Stimulated activated CD8-positive, alpha-beta memory T cell treated with anti-CD3 and anti-CD28 coated beads, Interleukin-15, amount 100 ng/mL, for 4 hours (primary cell): ENCODE results near the gene NFYC.
"Not testable (repeated sequence)": the region's sequence is repeated elsewhere in the genome, so short reads cannot be mapped to it uniquely, and the experiment has no call there.

Experiments used
- DNase-seq, 2 donors: peaks; one replicate each; pipeline ENCODE4 v3.0.0-alpha.2; 2020; ENCODE audit warnings: low read depth in 2 of 2

Gene NFYC

DNA sequence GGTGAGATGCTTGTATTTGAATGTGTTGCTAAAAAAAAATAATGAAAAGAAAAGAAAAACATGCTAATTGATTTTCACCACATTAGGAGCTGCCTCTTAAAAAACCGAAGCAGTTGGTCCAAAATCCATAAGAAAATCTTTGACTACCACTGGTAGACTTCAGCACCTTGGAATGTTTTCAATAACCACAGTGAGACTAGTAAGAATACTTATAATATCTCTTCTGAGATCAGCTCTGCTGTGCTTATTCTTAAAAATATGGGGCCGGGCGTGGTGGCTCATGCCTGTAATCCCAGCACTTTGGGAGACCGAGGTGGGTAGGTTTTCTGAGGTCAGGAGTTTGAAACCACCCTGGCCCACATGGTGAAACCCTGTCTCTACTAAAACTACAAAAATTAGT, 15.1 kb downstream of the NFYC start:
- DNase-seq, result no peak

DNA sequence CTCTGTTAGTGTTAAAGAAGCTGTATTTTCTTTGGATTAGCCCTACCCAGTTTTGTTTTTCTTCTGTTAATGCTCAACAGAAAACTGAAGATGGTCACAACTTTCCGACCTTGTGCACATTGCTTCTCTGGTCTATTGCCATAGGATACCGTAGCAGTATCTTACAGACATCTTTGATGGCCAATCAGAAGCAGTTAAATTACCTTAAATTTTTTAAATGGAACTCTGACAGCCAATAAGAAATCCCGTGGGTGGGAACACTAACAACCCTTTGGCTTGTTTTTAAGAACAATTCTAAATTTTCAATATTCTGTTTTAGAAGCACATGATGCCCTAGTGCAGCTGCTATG, 17.2 kb downstream of the NFYC start:
- DNase-seq, result no peak

- peak; percentile 24 to 59 for DNase-seq
Observed at GRCh38 chr1:40709100-40709801, 17.7 kb downstream of the NFYC start.

DNA sequence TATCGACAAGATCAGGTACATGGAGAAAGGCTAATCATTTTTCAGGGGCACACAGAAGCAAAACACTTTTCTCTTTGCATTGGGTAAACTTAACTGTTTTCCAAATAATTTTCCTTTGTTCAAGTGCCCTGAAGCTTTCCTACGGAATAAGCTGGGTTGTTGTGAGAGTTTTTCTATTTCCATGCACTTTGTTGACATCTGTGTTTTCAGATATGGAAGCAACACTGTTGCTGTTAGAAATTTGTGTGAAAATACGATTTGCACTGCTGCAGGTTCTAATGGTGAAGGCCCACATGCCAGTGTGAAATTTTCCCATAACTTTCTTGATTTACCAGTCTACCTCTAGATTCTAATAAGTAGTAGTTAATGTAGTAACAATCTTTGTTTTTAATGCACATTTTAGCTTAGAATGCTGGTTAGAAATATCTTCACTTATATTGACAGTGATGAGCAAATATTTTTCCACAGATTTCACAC, 18.3 kb downstream of the NFYC start:
- no peak for DNase-seq

GRCh38 chr1:40710581-40711315, 19.2 kb downstream of the NFYC start:
- DNase-seq, result no peak

DNA sequence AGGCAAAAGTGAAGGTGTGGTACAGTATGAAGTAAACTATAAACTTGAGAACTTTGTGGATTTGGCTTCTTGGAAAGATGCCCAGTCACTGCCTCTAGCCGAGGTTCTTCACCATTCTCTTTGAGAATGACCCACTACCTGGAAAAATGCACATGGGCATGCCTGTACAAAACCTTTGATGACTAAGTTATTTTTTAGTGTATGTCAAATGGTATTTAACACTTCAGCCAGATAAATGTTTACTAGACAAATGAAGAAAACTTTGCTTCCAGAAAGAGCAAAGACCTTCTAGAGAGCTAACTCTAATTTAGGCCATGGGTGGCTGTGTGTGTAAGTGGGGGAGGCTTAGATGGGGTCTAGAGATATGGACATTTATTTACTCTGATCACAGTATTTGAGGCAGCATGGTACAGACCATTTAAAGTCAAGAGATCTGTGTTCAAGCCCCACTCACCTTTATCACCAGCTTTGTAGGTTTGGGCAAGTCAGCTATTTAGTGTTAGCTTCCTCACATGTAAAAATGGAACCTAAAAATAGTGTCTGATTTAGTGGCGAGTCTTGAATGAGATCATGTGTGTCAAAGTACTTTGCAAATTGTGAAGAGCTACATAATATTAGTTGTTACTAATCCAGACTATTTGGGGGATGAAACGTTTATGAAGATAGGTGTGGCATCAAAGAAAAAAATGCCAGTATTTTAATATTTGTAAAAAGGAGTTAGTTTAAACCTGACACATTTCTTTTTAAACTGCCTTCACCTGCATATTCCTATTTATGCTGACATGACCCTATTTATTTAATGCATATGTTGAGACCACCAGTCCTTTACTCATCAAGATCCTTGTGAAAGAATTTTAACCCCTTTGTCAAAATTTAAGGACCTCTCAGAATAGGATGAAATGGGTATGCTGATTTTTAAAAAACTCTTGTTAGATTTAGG, 20.2 kb downstream of the NFYC start:
- DNase-seq, result no peak

DNA sequence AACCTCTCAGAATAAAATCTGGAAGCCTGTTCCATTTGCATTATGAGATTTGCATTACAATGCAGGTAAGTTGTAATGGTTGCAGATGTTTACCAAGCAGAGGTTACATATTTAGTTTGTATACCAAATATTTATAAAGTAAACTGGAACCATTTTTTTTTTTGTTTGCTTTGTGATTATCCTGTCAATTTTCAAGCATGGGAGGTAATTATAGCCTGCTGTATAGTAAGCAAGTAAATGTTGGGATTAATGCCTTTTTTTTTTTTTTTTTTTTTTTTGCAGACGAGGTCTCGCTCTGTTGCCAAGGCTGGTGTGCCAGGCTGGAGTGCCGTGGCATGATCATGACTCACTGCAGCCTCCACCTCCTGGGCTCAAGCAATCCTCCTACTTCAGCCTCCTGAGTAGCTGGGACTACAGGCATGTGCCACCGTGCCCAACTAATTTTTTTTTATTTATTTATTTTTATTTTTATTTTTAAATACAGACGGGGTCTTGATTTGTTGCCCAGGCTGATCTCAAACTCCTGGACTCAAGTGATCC, 21.0 kb downstream of the NFYC start:
- no peak for DNase-seq

- no peak for DNase-seq
Observed at GRCh38 chr1:40712997-40713396, 21.5 kb downstream of the NFYC start.

GRCh38 chr1:40715491-40716059, 24.1 kb downstream of the NFYC start:
- no peak for DNase-seq

GRCh38 chr1:40717065-40717464, 25.6 kb downstream of the NFYC start:
- no peak for DNase-seq

- DNase-seq, result no peak
Observed at GRCh38 chr1:40717955-40718354, 26.5 kb downstream of the NFYC start.

DNA sequence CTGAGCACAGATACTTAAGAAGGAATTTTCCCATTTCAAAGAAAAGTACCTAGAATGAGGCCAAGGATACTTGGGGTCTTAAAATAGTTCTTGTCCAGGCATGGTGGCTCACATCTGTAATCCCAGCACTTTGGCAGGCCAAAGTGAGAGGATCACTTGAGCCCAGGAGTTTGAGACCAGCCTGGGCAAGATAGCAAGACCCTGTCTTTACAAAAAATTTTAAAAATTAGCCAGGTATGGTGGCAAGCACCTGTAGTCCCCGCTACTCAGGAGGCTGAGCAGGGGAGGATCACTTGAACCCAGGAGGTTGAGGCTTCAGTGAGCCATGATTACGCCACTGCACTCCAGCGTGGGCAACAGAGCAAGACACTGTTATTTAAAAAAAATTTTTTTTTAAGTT, 29.0 kb downstream of the NFYC start:
- DNase-seq, result no peak

DNA sequence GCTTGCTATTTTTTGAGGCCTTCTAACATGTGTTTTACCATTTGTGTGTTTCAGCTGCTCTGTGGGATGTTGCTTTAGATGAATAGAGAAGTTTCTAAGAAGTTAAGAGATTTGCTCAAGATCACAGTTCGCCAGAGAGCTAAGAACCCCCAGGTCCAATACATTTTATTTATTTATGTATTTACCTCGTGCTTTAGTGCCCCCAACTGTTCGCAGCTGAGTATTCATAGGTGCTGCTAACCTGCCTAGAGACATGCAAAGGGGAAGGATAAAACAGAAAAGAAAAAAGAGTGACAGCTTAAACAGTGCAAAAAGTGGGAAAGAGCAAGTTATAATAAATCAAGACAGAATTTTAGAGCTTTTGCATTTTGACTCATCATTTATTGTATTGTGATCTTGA, 31.1 kb downstream of the NFYC start:
- no peak for DNase-seq

GRCh38 chr1:40723196-40723955, 31.9 kb downstream of the NFYC start:
- DNase-seq, result no peak

DNA sequence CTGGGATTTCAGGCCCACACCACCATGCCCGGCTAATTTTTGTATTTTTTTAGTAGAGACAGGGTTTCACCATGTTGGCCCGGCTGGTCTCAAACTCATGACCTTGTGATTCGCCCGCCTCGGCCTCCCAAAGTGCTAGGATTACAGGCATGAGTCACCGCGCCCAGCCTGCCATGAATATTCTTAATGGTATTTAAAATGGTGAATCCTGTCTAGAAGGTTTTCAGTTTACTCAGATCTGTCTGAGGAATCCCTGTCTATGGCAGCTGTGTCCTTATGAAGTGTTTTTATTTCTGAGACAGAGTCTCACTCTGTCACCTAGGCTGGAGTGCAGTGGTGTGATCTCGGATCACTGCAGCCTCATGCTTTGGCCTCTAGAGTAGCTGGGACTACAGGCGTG, 36.2 kb downstream of the NFYC start:
- DNase-seq, result not testable (repeated sequence)

GRCh38 chr1:40729316-40729862, 37.9 kb downstream of the NFYC start:
- DNase-seq, result not testable (repeated sequence)

- DNase-seq, result no peak
Observed at GRCh38 chr1:40732756-40733301, 41.3 kb downstream of the NFYC start.

GRCh38 chr1:40734882-40735628, 43.6 kb downstream of the NFYC start:
- DNase-seq, result no peak

DNA sequence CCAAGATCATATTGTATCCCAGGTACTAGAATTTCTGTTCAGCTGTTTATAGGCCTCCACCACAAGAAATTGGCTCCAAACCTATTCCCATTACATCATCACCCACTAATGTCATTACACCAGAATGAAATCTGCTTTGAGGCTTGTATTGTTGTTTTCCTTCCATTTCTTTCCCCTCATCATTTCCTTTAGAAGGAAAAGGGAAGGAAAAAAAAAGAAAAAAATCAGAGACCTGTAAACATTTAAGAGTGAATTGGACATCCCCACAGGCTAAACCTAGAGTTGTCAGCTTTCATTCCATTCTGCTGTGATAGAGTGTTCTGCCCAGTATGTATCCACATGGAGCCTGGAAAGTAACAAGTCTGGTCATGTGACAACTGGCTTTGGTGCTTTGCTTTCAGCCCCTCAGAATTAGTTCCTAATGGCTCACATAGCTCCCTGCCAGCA, 44.6 kb downstream of the NFYC start:
- no peak for DNase-seq

GRCh38 chr1:40738831-40739230, 47.3 kb downstream of the NFYC start:
- no peak for DNase-seq
